A549 (cell line): ENCODE results near the gene LTBP3. TPM values are rescaled to one million over a fixed set of nuclear protein-coding genes. Genes with fewer than 3 reads are reported as not detected.

Experiments used
- ATOH8 ChIP-seq: fragments of 250-450 bp; sonication (Bioruptor Pico); IDR thresholded peaks from 2 replicates; pipeline ENCODE4 v1.5.0; 2020; ENCODE audit warnings: low read depth, mild to moderate bottlenecking, moderate library complexity
- BHLHE40 ChIP-seq: IDR thresholded peaks from 2 replicates; pipeline ENCODE4 v1.6.1; 2012; ENCODE audit warnings: low read depth, low read length, inconsistent platforms
- CEBPB ChIP-seq, 2 experiments: fragments of >200 bp in 1 of 2; sonication (Bioruptor Twin) in 1 of 2; formaldehyde crosslinking in 1 of 2; IDR thresholded peaks; 2 replicates each; pipeline ENCODE4 v1.6.1; 2012 to 2016
- CTCF ChIP-seq: fragments of >200 bp; sonication (Bioruptor Twin); formaldehyde crosslinking; IDR thresholded peaks from 3 replicates; pipeline ENCODE4 v1.5.1; 2016
- E2F6 ChIP-seq: IDR thresholded peaks from 2 replicates; pipeline ENCODE4 v1.6.1; 2012; ENCODE audit warnings: low read depth, borderline replicate concordance
- EHF ChIP-seq: fragments of 250-450 bp; sonication (Bioruptor Pico); IDR thresholded peaks from 2 replicates; pipeline ENCODE4 v1.5.0; 2020; ENCODE audit warnings: mild to moderate bottlenecking
- EHMT2 ChIP-seq: fragments of 200-600 bp; sonication (generic); IDR thresholded peaks from 2 replicates; pipeline ENCODE4 v1.6.1; 2016; ENCODE audit warnings: antibody characterized with exemption, low read depth, mild to moderate bottlenecking, moderate library complexity
- EP300 ChIP-seq, 2 experiments: fragments of >200 bp; sonication (Bioruptor Twin); formaldehyde crosslinking; IDR thresholded peaks; 2 replicates in 1 of 2; 3 replicates in 1 of 2; pipeline ENCODE4 v1.6.1; 2016 to 2017
- ESRRA ChIP-seq: fragments of 150-350 bp; IDR thresholded peaks from 2 replicates; pipeline ENCODE4 v1.6.1; 2014; ENCODE audit warnings: mild to moderate bottlenecking, low read length, borderline replicate concordance
- FOSB ChIP-seq: fragments of 250-450 bp; sonication (Bioruptor Pico); IDR thresholded peaks from 2 replicates; pipeline ENCODE4 v1.5.0; 2020; ENCODE audit warnings: mild to moderate bottlenecking, moderate library complexity
- FOXS1 ChIP-seq: fragments of 250-450 bp; sonication (Bioruptor Pico); IDR thresholded peaks from 2 replicates; pipeline ENCODE4 v1.5.0; 2020; ENCODE audit warnings: mild to moderate bottlenecking, moderate library complexity
- HEYL ChIP-seq: fragments of 250-450 bp; sonication (Bioruptor Pico); IDR thresholded peaks from 2 replicates; pipeline ENCODE4 v1.8.0; 2021; ENCODE audit warnings: mild to moderate bottlenecking, moderate library complexity
- HOXA7 ChIP-seq: fragments of 250-450 bp; sonication (Bioruptor Pico); IDR thresholded peaks from 2 replicates; pipeline ENCODE4 v1.5.0; 2020; ENCODE audit warnings: mild to moderate bottlenecking, moderate library complexity
- HOXB13 ChIP-seq: fragments of 250-450 bp; sonication (Bioruptor Pico); IDR thresholded peaks from 2 replicates; pipeline ENCODE4 v1.5.0; 2020; ENCODE audit warnings: low read depth, mild to moderate bottlenecking, moderate library complexity
- HOXB5 ChIP-seq: fragments of 250-450 bp; sonication (Bioruptor Pico); IDR thresholded peaks from 2 replicates; pipeline ENCODE4 v1.5.0; 2020; ENCODE audit warnings: mild to moderate bottlenecking, moderate library complexity
- JUNB ChIP-seq: fragments of >200 bp; sonication (Bioruptor Twin); formaldehyde crosslinking; IDR thresholded peaks from 2 replicates; pipeline ENCODE4 v1.6.1; 2016
- KDM5A ChIP-seq: fragments of 200-600 bp; sonication (generic); IDR thresholded peaks from 2 replicates; pipeline ENCODE4 v1.6.1; 2016; ENCODE audit warnings: antibody characterized with exemption, mild to moderate bottlenecking
- MAZ ChIP-seq: fragments of 150-350 bp; IDR thresholded peaks from 2 replicates; pipeline ENCODE4 v1.6.1; 2014; ENCODE audit warnings: antibody characterized with exemption, low read depth, low read length, borderline replicate concordance
- MYC ChIP-seq: IDR thresholded peaks from 2 replicates; pipeline ENCODE4 v1.6.1; 2012; ENCODE audit warnings: mild to moderate bottlenecking, inconsistent platforms, low read length, improper control_type of control experiment, borderline replicate concordance
- NFE2L2 ChIP-seq: fragments of 150-350 bp; conservative IDR thresholded peaks from 2 replicates; pipeline ENCODE4 v1.6.1; 2014; ENCODE audit warnings: low read length
- NPAS2 ChIP-seq: fragments of 250-450 bp; sonication (Bioruptor Pico); IDR thresholded peaks from 2 replicates; pipeline ENCODE4 v1.8.0; 2022; ENCODE audit warnings: mild to moderate bottlenecking, moderate library complexity, borderline replicate concordance
- NR3C1 ChIP-seq: fragments of >200 bp; sonication (Bioruptor Twin); formaldehyde crosslinking; IDR thresholded peaks from 3 replicates; pipeline ENCODE4 v1.6.1; 2017
- PHF8 ChIP-seq: fragments of 200-600 bp; sonication (generic); IDR thresholded peaks from 2 replicates; pipeline ENCODE4 v1.6.1; 2016; ENCODE audit warnings: low read depth, mild to moderate bottlenecking, antibody characterized with exemption, moderate library complexity, borderline replicate concordance
- POLR2A ChIP-seq: IDR thresholded peaks from 2 replicates; pipeline ENCODE4 v1.6.1; 2012; ENCODE audit warnings: mild to moderate bottlenecking, low read length
- RAD21 ChIP-seq, 2 experiments: fragments of >200 bp in 1 of 2; sonication (Bioruptor Twin) in 1 of 2; formaldehyde crosslinking in 1 of 2; IDR thresholded peaks in 1 of 2; conservative IDR thresholded peaks in 1 of 2; 2 replicates in 1 of 2; 3 replicates in 1 of 2; pipeline ENCODE4 v1.6.1; 2012 to 2018; ENCODE audit warnings: inconsistent platforms in 1 of 2
- RARB ChIP-seq: fragments of 250-450 bp; sonication (Bioruptor Pico); IDR thresholded peaks from 2 replicates; pipeline ENCODE4 v1.8.0; 2021; ENCODE audit warnings: mild to moderate bottlenecking, moderate library complexity
- RFX5 ChIP-seq: fragments of 450-650 bp; IDR thresholded peaks from 2 replicates; pipeline ENCODE4 v1.7.1; 2014; ENCODE audit warnings: antibody characterized with exemption, mild to moderate bottlenecking, moderate library complexity
- RNF2 ChIP-seq: fragments of 200-600 bp; sonication (generic); IDR thresholded peaks from 2 replicates; pipeline ENCODE4 v1.6.1; 2016; ENCODE audit warnings: low read depth, mild to moderate bottlenecking, antibody characterized with exemption, moderate library complexity, borderline replicate concordance
- SMC3 ChIP-seq: fragments of >200 bp; sonication (Bioruptor Twin); formaldehyde crosslinking; IDR thresholded peaks from 3 replicates; pipeline ENCODE4 v1.6.1; 2018; ENCODE audit warnings: inconsistent platforms
- SREBF2 ChIP-seq: fragments of 450-650 bp; IDR thresholded peaks from 2 replicates; pipeline ENCODE4 v1.6.1; 2014; ENCODE audit warnings: mild to moderate bottlenecking, moderate library complexity
- ZC3H11A ChIP-seq: fragments of 450-650 bp; IDR thresholded peaks from 2 replicates; pipeline ENCODE4 v1.6.1; 2014; ENCODE audit warnings: antibody characterized with exemption, mild to moderate bottlenecking
- ZFP36 ChIP-seq: fragments of 450-650 bp; IDR thresholded peaks from 2 replicates; pipeline ENCODE4 v1.6.1; 2014; ENCODE audit warnings: borderline replicate concordance; ENCODE audit not compliant: partially characterized antibody
- ZNF302 ChIP-seq: fragments of 250-450 bp; sonication (Bioruptor Pico); IDR thresholded peaks from 2 replicates; pipeline ENCODE4 v1.9.0; 2021; ENCODE audit warnings: inconsistent platforms, mild to moderate bottlenecking, moderate library complexity
- ZSCAN20 ChIP-seq: fragments of 250-450 bp; sonication (Bioruptor Pico); IDR thresholded peaks from 2 replicates; pipeline ENCODE4 v1.8.0; 2022; ENCODE audit warnings: mild to moderate bottlenecking, moderate library complexity
- polyA plus RNA-seq, 4 experiments: library from polyadenylated mRNA; depleted of rRNA in 3 of 4; stranded (reverse); fragments of >200 nt; fragmentation: RNase III in 1 of 4; extraction: RNeasy Plus Mini Kit Qiagen cat#74134 plus additional on column Dnase treatment in 1 of 4; gene quantifications; 2 replicates in 3 of 4; 3 replicates in 1 of 4; pipeline ENCODE4 v1.2.3, GENCODE V29; 2011 to 2017
- TF ChIP-seq, protein P1 (sequence below): fragments of >200 bp; sonication (Bioruptor Twin); formaldehyde crosslinking; IDR thresholded peaks from 3 replicates; pipeline ENCODE4 v1.6.1; 2016
- TF ChIP-seq, protein P2 (sequence below): IDR thresholded peaks from 2 replicates; pipeline ENCODE4 v1.6.1; 2012
- TF ChIP-seq, protein P3 (sequence below): IDR thresholded peaks from 2 replicates; pipeline ENCODE4 v1.6.1; 2012

LTBP3 gene
- polyA plus RNA-seq, 2 of the 4 experiments (the other 2 are of a cell fraction): 28.6 to 123 TPM

GRCh38 chr11:65569973-65570918 lies 12.1 kb upstream of the LTBP3 start, which contains the start of gene ZNRD2 (continued):
- TF ChIP-seq, protein P1, sequence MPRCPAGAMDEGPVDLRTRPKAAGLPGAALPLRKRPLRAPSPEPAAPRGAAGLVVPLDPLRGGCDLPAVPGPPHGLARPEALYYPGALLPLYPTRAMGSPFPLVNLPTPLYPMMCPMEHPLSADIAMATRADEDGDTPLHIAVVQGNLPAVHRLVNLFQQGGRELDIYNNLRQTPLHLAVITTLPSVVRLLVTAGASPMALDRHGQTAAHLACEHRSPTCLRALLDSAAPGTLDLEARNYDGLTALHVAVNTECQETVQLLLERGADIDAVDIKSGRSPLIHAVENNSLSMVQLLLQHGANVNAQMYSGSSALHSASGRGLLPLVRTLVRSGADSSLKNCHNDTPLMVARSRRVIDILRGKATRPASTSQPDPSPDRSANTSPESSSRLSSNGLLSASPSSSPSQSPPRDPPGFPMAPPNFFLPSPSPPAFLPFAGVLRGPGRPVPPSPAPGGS: peak; percentile 60; the same call in 2 of the 3 replicates
- no peak for TF ChIP-seq ZNF302 (CRISPR knock-in tag)
- TF ChIP-seq ZSCAN20 (CRISPR knock-in tag): no peak
- TF ChIP-seq JUNB: no peak
- TF ChIP-seq ATOH8: no peak
- peak; percentile 97 for TF ChIP-seq KDM5A
- TF ChIP-seq NFE2L2: no peak
- no peak for TF ChIP-seq HEYL (CRISPR knock-in tag)
- no peak; the same call in 1 of the 2 replicates for TF ChIP-seq PHF8
- TF ChIP-seq MYC: peak; percentile 61
- no peak for TF ChIP-seq RFX5
- no peak for TF ChIP-seq CEBPB (IDR thresholded peaks at IDR 0.05)
- peak; percentile 62 for TF ChIP-seq POLR2A
- TF ChIP-seq ZFP36: no peak
- no peak for TF ChIP-seq RARB (CRISPR knock-in tag)
- TF ChIP-seq EP300 (IDR thresholded peaks at IDR 0.05): 0 out of 5 replicates have a peak, but pooled peaks of 1 of the 2 experiments have one; percentile 26
- TF ChIP-seq, protein P2, sequence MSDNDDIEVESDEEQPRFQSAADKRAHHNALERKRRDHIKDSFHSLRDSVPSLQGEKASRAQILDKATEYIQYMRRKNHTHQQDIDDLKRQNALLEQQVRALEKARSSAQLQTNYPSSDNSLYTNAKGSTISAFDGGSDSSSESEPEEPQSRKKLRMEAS: peak; percentile 85
- no peak for TF ChIP-seq ZC3H11A
- TF ChIP-seq SREBF2: no peak
- TF ChIP-seq BHLHE40: no peak
- TF ChIP-seq NPAS2: no peak
- no peak for TF ChIP-seq NR3C1
- no peak for TF ChIP-seq HOXB13 (CRISPR knock-in tag)
- TF ChIP-seq EHMT2: no peak
- no peak for TF ChIP-seq MAZ
- no peak for TF ChIP-seq EHF (CRISPR knock-in tag)
- TF ChIP-seq, protein P3, sequence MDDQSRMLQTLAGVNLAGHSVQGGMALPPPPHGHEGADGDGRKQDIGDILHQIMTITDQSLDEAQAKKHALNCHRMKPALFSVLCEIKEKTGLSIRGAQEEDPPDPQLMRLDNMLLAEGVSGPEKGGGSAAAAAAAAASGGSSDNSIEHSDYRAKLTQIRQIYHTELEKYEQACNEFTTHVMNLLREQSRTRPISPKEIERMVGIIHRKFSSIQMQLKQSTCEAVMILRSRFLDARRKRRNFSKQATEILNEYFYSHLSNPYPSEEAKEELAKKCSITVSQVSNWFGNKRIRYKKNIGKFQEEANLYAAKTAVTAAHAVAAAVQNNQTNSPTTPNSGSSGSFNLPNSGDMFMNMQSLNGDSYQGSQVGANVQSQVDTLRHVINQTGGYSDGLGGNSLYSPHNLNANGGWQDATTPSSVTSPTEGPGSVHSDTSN: no peak; the same call in 1 of the 2 replicates
- TF ChIP-seq ESRRA: no peak
- TF ChIP-seq CTCF: peak; percentile 66
- no peak for TF ChIP-seq HOXB5 (CRISPR knock-in tag)
- TF ChIP-seq RAD21 (conservative IDR thresholded peaks at IDR 0.05 in 1 of 2, IDR thresholded peaks at IDR 0.05 in 1 of 2): peak; percentile 56 to 67
- no peak for TF ChIP-seq FOSB (CRISPR knock-in tag)
- TF ChIP-seq SMC3: peak; percentile 71
- TF ChIP-seq E2F6: 0 out of 2 replicates have a peak, but pooled peaks have one; percentile 46
- no peak for TF ChIP-seq HOXA7
- TF ChIP-seq RNF2: no peak
- no peak for TF ChIP-seq FOXS1 (CRISPR knock-in tag)
